DMS53 treated with DMSO at 0.1 percent for 48 hours (cell line): ENCODE measurements around the gene HSDL1.
A peak's percentile ranks its signal among the peaks of the same experiment; 100 is the strongest.

Experiments
- DNase-seq: peaks from one replicate; lab custom pipeline; 2025; ENCODE audit not compliant: unreplicated experiment; lab: John Stamatoyannopoulos, UW

Gene HSDL1

GRCh38 chr16:84144859-84145639, at the start of gene HSDL1, which contains the start of gene DNAAF1:
HSDL1 (minus strand) TSS chr16:84145177; CDS start chr16:84131321, 13,856 bp downstream.
DNAAF1 (plus strand) TSS chr16:84145308; CDS start chr16:84145441, 133 bp downstream.
- peak; percentile 53 for DNase-seq

DNA sequence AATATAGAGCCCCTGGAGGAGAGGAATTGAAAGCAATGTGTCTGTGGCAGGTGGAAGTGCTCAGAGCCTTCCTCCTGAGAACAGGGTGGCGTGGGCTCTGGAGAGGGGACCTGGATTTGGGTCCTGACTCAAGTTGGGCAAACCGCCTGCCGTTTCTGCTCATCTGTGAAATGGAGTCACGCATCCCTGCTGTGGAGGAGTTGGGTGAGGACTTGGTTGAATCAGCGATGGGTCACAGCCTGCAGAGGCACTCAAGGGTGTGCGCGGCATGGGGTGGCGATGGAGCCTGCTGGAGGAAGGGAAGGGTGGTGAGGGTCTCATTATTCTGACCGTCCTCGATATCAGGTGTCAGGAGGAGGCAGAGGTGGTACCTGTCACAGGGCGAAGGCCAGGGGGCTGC, 49.0 kb upstream of the HSDL1 start:
- DNase-seq, result no peak

DNA sequence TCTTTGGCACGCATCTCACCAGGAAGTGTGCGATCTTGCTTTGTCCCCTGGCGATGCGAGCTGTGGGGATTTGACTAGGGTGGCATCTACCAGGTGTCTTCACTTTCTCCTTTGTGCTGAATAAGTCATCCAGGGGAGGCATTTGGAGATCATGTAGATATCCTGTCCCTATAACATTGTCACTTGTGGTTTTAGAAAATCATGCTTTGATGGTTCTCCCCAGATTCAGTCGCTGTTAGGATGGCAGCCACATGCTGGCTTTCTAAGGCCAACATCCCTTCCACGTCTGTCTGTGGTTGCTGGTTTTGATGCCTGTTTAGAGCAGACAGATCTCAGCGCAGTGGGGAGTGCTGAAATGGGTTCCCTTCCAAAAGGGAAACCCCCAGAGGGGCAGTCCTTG, 48.5 kb upstream of the HSDL1 start:
- no peak for DNase-seq

- no peak for DNase-seq
These were observed 46.5 kb upstream of the HSDL1 start for GRCh38 chr16:84191466-84191865.

GRCh38 chr16:84190731-84191388, 45.9 kb upstream of the HSDL1 start, which contains the start of gene ADAD2:
ADAD2 (plus strand) TSS chr16:84191157; CDS start chr16:84191231, 74 bp downstream.
- no peak for DNase-seq

GRCh38 chr16:84186685-84187437, 41.9 kb upstream of the HSDL1 start, which contains the start of gene TAF1C:
TAF1C (minus strand) TSS chr16:84187057; CDS start chr16:84184988, 2,069 bp downstream.
- peak; percentile 71 for DNase-seq

- DNase-seq, result no peak
These were observed 39.8 kb upstream of the HSDL1 start for GRCh38 chr16:84184775-84185174.

DNA sequence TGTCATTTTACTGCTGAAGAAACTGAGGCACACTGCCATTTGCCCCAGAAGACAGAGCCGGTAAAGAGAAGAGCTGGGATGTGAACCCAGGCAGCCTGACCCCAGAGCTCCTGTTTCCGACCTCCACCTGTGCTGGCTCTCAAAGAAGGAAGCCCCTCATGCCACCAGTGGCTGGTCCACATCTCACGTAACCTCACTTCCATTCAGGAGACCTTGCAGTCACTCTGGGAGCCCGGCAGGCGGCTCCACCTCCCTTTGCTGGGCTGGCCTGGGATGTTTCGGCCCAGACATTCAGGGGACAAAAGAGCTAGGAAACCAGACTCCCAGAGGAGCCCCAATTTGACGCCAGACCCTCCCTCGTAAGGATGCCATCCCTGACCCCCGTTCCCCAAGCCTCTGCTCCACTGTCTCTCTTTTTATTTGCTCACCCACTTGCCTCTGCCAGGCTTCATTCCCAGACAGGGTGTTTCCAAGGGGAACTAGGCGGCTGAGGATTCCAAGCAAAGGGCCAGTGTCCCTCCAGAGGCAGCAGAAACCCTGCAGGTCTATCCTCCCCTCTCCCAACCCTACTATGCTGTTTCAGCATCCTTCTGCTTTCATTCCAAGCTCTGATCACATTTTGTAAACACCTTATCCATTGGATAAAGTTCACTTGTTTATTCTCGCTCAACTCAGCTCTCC, 39.1 kb upstream of the HSDL1 start:
- DNase-seq, result no peak

GRCh38 chr16:84183572-84183875, 38.5 kb upstream of the HSDL1 start:
- DNase-seq, result no peak

GRCh38 chr16:84182680-84183571, 37.9 kb upstream of the HSDL1 start:
- DNase-seq, result no peak

DNA sequence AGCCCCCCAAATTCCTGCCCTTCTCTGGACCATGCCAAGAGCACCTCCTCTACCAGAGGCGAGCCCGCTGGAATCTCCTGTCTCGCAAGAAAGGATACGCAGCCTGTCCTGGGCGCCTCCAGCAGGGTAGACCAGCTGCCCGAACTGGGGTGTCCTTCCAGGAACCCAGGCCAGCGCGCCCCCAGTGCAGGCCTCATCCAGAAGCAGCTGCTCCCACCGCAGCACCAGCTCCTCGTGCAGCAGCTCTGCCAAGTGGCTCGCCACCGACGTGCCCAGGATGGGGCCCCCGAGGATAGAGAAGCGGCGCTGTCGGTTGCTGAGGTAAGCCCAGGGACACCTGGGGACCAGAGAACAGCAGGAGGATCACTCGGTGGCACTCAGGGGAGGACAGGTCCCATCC, 37.1 kb upstream of the HSDL1 start:
- DNase-seq, result no peak

GRCh38 chr16:84181144-84181915, 36.4 kb upstream of the HSDL1 start:
- DNase-seq, result no peak

- no peak for DNase-seq
These were observed 35.7 kb upstream of the HSDL1 start for GRCh38 chr16:84180519-84181140.

- DNase-seq, result no peak
These were observed 34.8 kb upstream of the HSDL1 start for GRCh38 chr16:84179612-84180320.

DNA sequence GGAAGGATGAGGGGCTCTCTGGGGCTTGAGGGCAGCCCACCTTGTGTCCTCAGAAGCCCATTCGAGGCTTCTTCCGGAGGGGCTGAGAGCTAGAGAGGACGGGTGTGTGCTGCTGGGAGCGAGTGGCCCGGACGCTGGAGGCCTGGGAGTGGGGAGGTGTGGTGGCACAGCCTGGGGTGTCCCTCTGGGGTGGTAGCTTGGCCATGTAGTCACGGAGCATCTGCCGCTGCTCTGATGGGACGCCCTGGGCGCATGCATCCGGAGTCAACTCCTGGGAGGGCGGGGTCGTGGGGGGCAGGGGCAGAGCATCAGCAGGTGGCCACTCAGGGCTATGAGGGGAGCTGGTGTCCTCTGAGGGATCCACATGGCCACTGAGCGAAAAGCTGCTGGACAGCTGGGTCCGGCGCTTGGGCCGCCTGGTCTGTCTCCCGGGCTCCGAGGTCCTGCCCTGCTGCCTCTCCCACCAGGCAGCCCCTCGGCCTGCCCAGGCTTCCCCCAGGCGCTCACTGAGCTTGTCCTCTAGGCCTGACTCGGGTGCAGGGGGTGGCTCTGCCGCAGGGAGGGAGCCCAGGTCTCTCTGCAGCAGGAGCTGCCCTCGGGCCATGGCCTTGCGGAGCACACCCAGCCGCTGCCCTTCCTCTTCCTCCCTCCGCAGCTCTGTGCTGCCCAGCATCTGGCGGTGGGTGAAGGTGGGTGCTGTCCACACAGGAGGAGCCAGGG, 34.1 kb upstream of the HSDL1 start:
- no peak for DNase-seq

DNA sequence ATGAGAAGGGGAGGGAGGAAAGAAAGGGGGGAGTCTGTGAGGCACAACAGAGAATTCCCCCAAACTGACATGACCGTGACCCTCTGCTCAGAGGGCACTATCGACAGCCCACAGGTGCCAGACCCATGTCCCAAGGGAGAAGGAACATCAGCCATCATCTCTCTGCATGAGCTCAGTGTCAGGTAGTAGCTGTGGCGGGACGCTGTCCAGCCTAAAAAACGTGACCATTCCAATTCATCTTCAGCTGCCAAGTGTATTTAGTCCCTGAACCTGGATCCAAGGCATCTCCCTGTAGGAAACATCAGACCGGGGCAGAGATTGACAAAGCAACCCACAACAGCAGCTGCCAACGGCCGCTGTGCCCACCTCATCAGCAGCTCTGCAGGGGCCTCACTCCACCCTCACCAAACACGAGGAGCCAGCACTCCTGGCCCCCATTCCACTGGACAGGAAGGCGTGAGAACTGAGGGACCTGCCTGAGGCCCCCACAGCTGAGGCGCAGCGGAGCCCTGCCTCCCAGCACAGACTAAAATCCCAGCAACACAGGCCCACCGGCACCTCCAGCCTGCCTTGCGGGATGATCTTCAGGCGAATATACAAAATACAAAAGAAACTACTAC, 33.3 kb upstream of the HSDL1 start:
- no peak for DNase-seq

GRCh38 chr16:84177741-84178073, 32.7 kb upstream of the HSDL1 start:
- no peak for DNase-seq
